Aorta (tissue), 5 donors: ENCODE measurements around the gene ASIC3. TPM values are rescaled to one million over a fixed set of nuclear protein-coding genes. Genes with fewer than 3 reads are reported as not detected.

Source experiments
- ATAC-seq: fragments of 200-7000 bp; cut with Tn5 transposase; one replicate; pipeline ENCODE4 v1.9.1; 2022; ENCODE audit warnings: moderate library complexity; ENCODE audit not compliant: low FRiP score
- DNase-seq, 2 donors: peaks; one replicate each; pipeline ENCODE4 v3.0.0-alpha.2; 2020
- H3K27ac ChIP-seq, 2 donors: one replicate each; pipeline ENCODE4 v1.5.1; 2013; ENCODE audit warnings: low read length in 2 of 2, mild to moderate bottlenecking in 2 of 2, moderate library complexity in 2 of 2, control low read depth in 1 of 2, inconsistent platforms in 1 of 2, low read depth in 1 of 2
- H3K27me3 ChIP-seq, 2 donors: one replicate each; pipeline ENCODE4 v1.6.1; 2013; ENCODE audit warnings: control low read depth in 1 of 2, low read length in 1 of 2, mild to moderate bottlenecking in 1 of 2, moderate library complexity in 1 of 2; ENCODE audit not compliant: insufficient read depth in 2 of 2, control insufficient read depth in 1 of 2
- H3K36me3 ChIP-seq, 2 donors: one replicate each; pipeline ENCODE4 v1.6.1; 2013; ENCODE audit warnings: control low read depth in 1 of 2, low read length in 1 of 2, mild to moderate bottlenecking in 1 of 2; ENCODE audit not compliant: insufficient read depth in 2 of 2, control insufficient read depth in 1 of 2
- H3K4me1 ChIP-seq, 2 donors: one replicate each; pipeline ENCODE4 v1.6.1; 2013; ENCODE audit warnings: low read length in 2 of 2, control low read depth in 1 of 2, mild to moderate bottlenecking in 1 of 2, moderate library complexity in 1 of 2; ENCODE audit not compliant: insufficient read depth in 2 of 2, control insufficient read depth in 1 of 2
- H3K4me3 ChIP-seq, 2 donors: one replicate each; pipeline ENCODE4 v1.5.1; 2013; ENCODE audit warnings: low read length in 2 of 2, control low read depth in 1 of 2, mild to moderate bottlenecking in 1 of 2
- H3K9me3 ChIP-seq: one replicate; pipeline ENCODE4 v1.6.1; 2013; ENCODE audit warnings: mild to moderate bottlenecking, low read length; ENCODE audit not compliant: control insufficient read depth
- WGBS, 2 donors: extraction: QIAGEN DNeasy Blood & Tissue Kit; methylation state at CpG; one replicate each; pipeline ENCODE4 v1.1.7; 2013; 5-methylcytosine and 5-hydroxymethylcytosine counted together
- intact Hi-C, 2 donors: fragments of 100-400 bp; cut with DNase I; formaldehyde crosslinking; loops; one replicate each; pipeline versions ENCODE4 v1.14.2 to v1.15.0; 2022
- polyA plus RNA-seq, 2 donors: library from polyadenylated mRNA; stranded (reverse); fragments of 200-250 nt; gene quantifications; one replicate each; pipeline ENCODE4 v1.2.3, GENCODE V29; 2013
- total RNA-seq, 2 donors: library from RNA; stranded (reverse); fragmentation: NEBNext Ultra II Directional; extraction: Animal tissue kit (Norgen Biotek cat#: 25700); gene quantifications; one replicate each; pipeline ENCODE4 v1.2.1, GENCODE V29; 2021
- donor health status: healthy with polysubstance abuse.
- donor health status: Bipolar disorder and iron deficiency.
- donor health status: DM: no; HTN: no; CAD: no.
- donor health status: DM: no; HTN: no; CAD: no.
- donor health status: DM: yes; HTN: yes; CAD: no.

The ASIC3 gene
- total and polyA plus RNA-seq, 4 donors: 1.7 to 7.1 (median 2.9) TPM; not detected in 1

DNA sequence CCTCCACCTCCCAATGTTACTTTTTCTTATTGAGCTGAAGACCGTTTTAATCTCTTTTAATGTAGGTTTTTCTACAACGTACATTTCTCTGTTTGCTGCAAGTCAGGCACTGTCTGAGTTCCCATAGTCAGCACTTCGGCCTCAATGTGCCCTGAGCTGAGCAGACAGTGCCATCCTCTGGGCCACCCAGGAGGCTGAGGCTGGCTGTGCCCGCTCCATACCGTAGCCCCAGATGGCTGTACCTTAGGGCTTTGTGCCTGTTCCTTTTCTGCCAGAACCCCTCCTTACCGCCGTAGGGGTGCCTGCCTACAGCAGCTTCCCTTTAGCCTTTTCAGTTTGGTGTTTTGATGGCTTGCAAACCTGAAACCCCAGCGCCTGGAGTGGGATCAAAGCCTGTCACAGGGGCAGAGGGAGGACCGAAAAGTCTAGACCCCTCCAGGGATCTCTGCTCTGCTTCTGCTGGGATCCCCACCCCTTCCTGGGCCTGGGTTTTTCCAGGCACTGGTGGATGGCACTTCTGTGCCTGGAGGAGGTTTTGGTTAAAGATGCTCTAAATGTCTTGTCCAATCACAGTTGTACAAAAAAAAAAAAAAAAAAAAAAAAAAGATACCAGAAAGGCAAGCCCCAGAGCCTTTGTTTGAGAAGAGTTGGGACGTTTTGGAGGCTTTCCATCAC is 46.9 kb downstream of the ASIC3 start:
- ATAC-seq (no peak), DNase-seq (no peak)
- Histone ChIP-seq H3K9me3 (no peaks in the 10 kb centered on the region), H3K4me3 (no peak overlapping the region), H3K27ac (no peak overlapping the region), H3K36me3 (no peaks in the 10 kb centered on the region), H3K27me3 (no peaks in the 10 kb centered on the region), H3K4me1 (no peaks in the 10 kb centered on the region)
- intact Hi-C loops: no loop called here
- WGBS, 2 donors: 75 to 81% methylated on average over 10 of the region's 10 CpGs

- ATAC-seq (no peak), DNase-seq (no peak)
- no peaks in the 10 kb centered on the region for H3K9me3 ChIP-seq
- no peaks in the 10 kb centered on the region for H3K27me3 ChIP-seq
- H3K4me1 ChIP-seq: no peaks in the 10 kb centered on the region
- H3K27ac ChIP-seq: no peak overlapping the region
- intact Hi-C loops: no loop called here
- WGBS, 2 donors: 85 to 88% methylated on average over 17 of the region's 17 CpGs
- no peak overlapping the region for H3K4me3 ChIP-seq
- no peaks in the 10 kb centered on the region for H3K36me3 ChIP-seq
Observed at GRCh38 chr7:151095828-151096475, 47.6 kb downstream of the ASIC3 start.

DNA sequence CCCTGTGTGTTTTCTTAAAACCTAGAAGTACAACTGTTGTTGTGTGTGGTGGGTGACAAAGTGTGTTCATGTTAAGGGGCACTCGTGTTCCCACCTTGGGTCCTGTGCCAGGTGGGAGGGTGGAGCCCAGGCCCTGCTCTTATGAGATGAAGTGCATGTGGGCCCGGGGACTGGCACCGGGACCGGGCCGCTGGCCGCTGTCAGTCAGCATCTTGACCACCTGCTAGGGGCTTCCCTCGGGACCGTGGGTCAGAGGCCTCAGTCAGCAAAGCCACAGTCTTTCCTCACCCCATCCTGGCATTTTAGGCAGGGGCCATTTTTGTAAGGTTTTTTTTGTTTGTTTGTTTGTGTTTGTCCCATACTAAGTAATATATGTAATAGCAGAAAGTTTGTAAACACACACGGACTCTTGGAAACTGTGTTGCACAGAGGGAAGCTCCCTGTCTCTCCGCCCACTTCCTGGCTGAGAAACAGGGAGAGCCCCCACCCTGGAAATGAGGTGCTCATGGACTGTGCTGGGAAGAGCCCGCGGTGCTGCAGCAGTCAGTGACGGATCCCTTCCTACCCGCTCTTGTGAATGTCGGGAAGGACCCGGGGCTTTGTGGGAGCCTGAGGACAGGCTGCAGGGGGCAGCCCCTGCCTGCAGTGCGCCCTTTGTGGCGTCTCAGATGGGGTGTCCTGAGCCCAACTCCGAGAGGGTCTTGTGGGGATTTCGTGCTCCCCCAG is 51.3 kb downstream of the ASIC3 start:
- Histone ChIP-seq H3K4me1 (no peaks in the 10 kb centered on the region), H3K4me3 (no peak overlapping the region), H3K9me3 (no peaks in the 10 kb centered on the region), H3K27ac (no peak overlapping the region), H3K36me3 (no peaks in the 10 kb centered on the region), H3K27me3 (no peaks in the 10 kb centered on the region)
- no peak for DNase-seq
- 85 to 86% methylated on average over 20 of the region's 20 CpGs for WGBS, 2 donors
- ATAC-seq: peak; percentile 45
- intact Hi-C loops: no loop called here

GRCh38 chr7:151100921-151101320 is 52.6 kb downstream of the ASIC3 start:
- no peak for DNase-seq
- Histone ChIP-seq H3K27ac (no peak overlapping the region), H3K4me3 (no peak overlapping the region), H3K9me3 (no peaks in the 10 kb centered on the region), H3K4me1 (no peaks in the 10 kb centered on the region), H3K27me3 (no peaks in the 10 kb centered on the region), H3K36me3 (no peaks in the 10 kb centered on the region)
- intact Hi-C loops: no loop called here
- ATAC-seq: peak; percentile 19
- WGBS, 2 donors: 87 to 90% methylated on average over 10 of the region's 10 CpGs

DNA sequence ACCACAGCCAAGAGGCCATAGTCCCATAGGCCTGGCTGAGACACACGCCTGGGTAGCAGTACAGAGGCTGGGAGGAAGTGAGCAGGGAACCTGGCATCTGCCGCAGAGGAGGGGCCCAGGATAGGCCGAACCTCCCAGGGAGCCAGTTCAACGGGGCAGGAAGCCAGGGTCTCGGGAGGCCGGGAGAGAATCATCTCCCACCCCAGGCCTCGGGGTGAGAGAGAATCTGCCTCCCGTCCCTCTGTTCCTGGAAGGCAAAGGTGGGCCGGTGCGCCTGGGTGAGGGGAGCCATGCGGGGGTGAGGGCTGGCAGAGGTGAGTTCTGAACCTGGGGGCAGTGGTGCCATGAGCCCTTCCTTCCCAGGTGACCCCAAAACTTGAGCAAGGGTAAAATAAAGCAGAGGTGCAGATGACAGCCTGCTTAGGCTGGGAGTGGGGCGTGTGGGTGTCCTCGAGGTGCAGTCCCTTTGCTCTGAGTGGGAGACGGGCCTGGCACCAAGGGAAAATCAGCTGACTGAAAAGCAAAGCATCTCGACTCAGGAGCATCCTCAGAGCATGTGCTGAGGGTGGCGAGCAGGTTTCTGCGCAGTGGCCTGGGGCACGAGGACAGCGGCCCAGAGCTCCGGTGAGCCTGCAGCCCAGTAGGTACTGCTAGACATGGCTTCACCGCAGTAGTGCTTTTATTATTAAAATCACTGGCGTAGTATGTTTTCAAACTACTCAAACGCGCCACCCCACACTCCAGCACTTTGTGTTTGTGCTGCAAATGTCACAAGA is 53.5 kb downstream of the ASIC3 start:
- Histone ChIP-seq H3K4me1 (no peaks in the 10 kb centered on the region), H3K27ac (no peak overlapping the region), H3K9me3 (no peaks in the 10 kb centered on the region), H3K36me3 (no peaks in the 10 kb centered on the region), H3K27me3 (no peaks in the 10 kb centered on the region), H3K4me3 (no peak overlapping the region)
- intact Hi-C loops: no loop called here
- 87 to 88% methylated on average over 24 of the region's 24 CpGs for WGBS, 2 donors
- peak; percentile 10 for ATAC-seq
- no peak for DNase-seq

Other genes starting within 250 kb of the ASIC3 start
- 10 to 100 TPM; 34.3 to 85.5 TPM for gene TMEM176B, start 248.2 kb upstream of the ASIC3 start, total RNA-seq
- 10 to 100 TPM in 1 of 2 donors, 1 to 10 TPM in 1; 6.5 to 26.8 TPM for gene TMEM176B, start 248.2 kb upstream of the ASIC3 start, polyA plus RNA-seq
- gene TMEM176A, start 247.8 kb upstream of the ASIC3 start, total RNA-seq: 10 to 100 TPM; 30.7 to 77.7 TPM
- 10 to 100 TPM in 1 of 2 donors, 1 to 10 TPM in 1; 3.7 to 43.3 TPM for gene TMEM176A, start 247.8 kb upstream of the ASIC3 start, polyA plus RNA-seq
- gene AOC1, start 196.0 kb upstream of the ASIC3 start, total RNA-seq: under 1 TPM in 1 of 2 donors, not detected in 1; 0.72 TPM
- gene AOC1, start 196.0 kb upstream of the ASIC3 start, polyA plus RNA-seq: 10 to 100 TPM in 1 of 2 donors, under 1 TPM in 1; 0.23 to 17.9 TPM
- gene KCNH2, start 70.2 kb upstream of the ASIC3 start, total RNA-seq: 1 to 10 TPM in 1 of 2 donors, under 1 TPM in 1; 0.65 to 2.4 TPM
- gene KCNH2, start 70.2 kb upstream of the ASIC3 start, polyA plus RNA-seq: under 1 TPM; 0.23 to 0.63 TPM
- 10 to 100 TPM; 28.1 to 32.4 TPM for gene NOS3, start 57.5 kb upstream of the ASIC3 start, total RNA-seq
- 10 to 100 TPM in 1 of 2 donors, under 1 TPM in 1; 0.63 to 17.3 TPM for gene NOS3, start 57.5 kb upstream of the ASIC3 start, polyA plus RNA-seq
- gene ATG9B, start 24.0 kb upstream of the ASIC3 start, total RNA-seq: under 1 TPM in 1 of 2 donors, not detected in 1; 0.12 TPM
- gene ATG9B, start 24.0 kb upstream of the ASIC3 start, polyA plus RNA-seq: not detected
- 10 to 100 TPM; 18.7 to 30.8 TPM for gene ABCB8, start 20.1 kb upstream of the ASIC3 start, total RNA-seq
- gene ABCB8, start 20.1 kb upstream of the ASIC3 start, polyA plus RNA-seq: 10 to 100 TPM in 1 of 2 donors, 1 to 10 TPM in 1; 5.5 to 39.7 TPM
- gene CDK5, start 9.4 kb downstream of the ASIC3 start, total RNA-seq: 1 to 10 TPM; 4.1 to 6.6 TPM
- gene CDK5, start 9.4 kb downstream of the ASIC3 start, polyA plus RNA-seq: 1 to 10 TPM; 6.0 to 8.9 TPM
- gene SLC4A2, start 11.1 kb downstream of the ASIC3 start, total RNA-seq: 100 to 1,000 TPM; 118 to 128 TPM
- 100 to 1,000 TPM in 1 of 2 donors, 10 to 100 TPM in 1; 37.1 to 215 TPM for gene SLC4A2, start 11.1 kb downstream of the ASIC3 start, polyA plus RNA-seq
- gene FASTK, start 32.3 kb downstream of the ASIC3 start, total RNA-seq: 10 to 100 TPM; 45.6 to 56.6 TPM
- gene FASTK, start 32.3 kb downstream of the ASIC3 start, polyA plus RNA-seq: 100 to 1,000 TPM in 1 of 2 donors, 10 to 100 TPM in 1; 58.4 to 216 TPM
- 10 to 100 TPM; 32.7 to 33.9 TPM for gene TMUB1, start 35.0 kb downstream of the ASIC3 start, total RNA-seq
- 10 to 100 TPM; 19.0 to 72.4 TPM for gene TMUB1, start 35.0 kb downstream of the ASIC3 start, polyA plus RNA-seq
- 100 to 1,000 TPM in 1 of 2 donors, 10 to 100 TPM in 1; 60.6 to 115 TPM for gene AGAP3, start 37.9 kb downstream of the ASIC3 start, total RNA-seq
- gene AGAP3, start 37.9 kb downstream of the ASIC3 start, polyA plus RNA-seq: 100 to 1,000 TPM in 1 of 2 donors, 10 to 100 TPM in 1; 21.5 to 105 TPM
- gene GBX1, start 119.2 kb downstream of the ASIC3 start, total RNA-seq: not detected
- not detected for gene GBX1, start 119.2 kb downstream of the ASIC3 start, polyA plus RNA-seq
- not detected for gene ASB10, start 138.7 kb downstream of the ASIC3 start, total RNA-seq
- gene ASB10, start 138.7 kb downstream of the ASIC3 start, polyA plus RNA-seq: not detected
- 1 to 10 TPM in 1 of 2 donors, not detected in 1; 2.2 TPM for gene H2BK1, start 162.0 kb downstream of the ASIC3 start, total RNA-seq
- not detected for gene H2BK1, start 162.0 kb downstream of the ASIC3 start, polyA plus RNA-seq
- gene ABCF2, start 178.7 kb downstream of the ASIC3 start, total RNA-seq: 10 to 100 TPM; 15.8 to 25.8 TPM
- gene ABCF2, start 178.7 kb downstream of the ASIC3 start, polyA plus RNA-seq: 10 to 100 TPM; 14.3 to 15.9 TPM
- 10 to 100 TPM; 49.1 to 51.6 TPM for gene CHPF2, start 184.0 kb downstream of the ASIC3 start, total RNA-seq
- 10 to 100 TPM in 1 of 2 donors, 1 to 10 TPM in 1; 7.8 to 53.5 TPM for gene CHPF2, start 184.0 kb downstream of the ASIC3 start, polyA plus RNA-seq
- 10 to 100 TPM; 52.4 to 84.4 TPM for gene SMARCD3, start 200.2 kb downstream of the ASIC3 start, total RNA-seq
- gene SMARCD3, start 200.2 kb downstream of the ASIC3 start, polyA plus RNA-seq: 100 to 1,000 TPM in 1 of 2 donors, 10 to 100 TPM in 1; 48.5 to 182 TPM